GM21737 (cell line): ENCODE measurements around the gene NPVF.
A peak's percentile ranks its signal among the peaks of the same experiment; 100 is the strongest.

ENCODE experiments used
- ATAC-seq: cut with Tn5 transposase; IDR thresholded peaks from one replicate; pipeline ENCODE4 v1.9.1; 2021; ENCODE audit warnings: mild to moderate bottlenecking, moderate library complexity; ENCODE audit not compliant: unreplicated experiment

Gene NPVF

GRCh38 chr7:25228386-25228785 lies at the start of gene NPVF:
TSS of gene NPVF (minus strand) at chr7:25228486. CDS start at chr7:25228439, 47 bp downstream.
- ATAC-seq: no peak

GRCh38 chr7:25272265-25272664 lies 44.0 kb upstream of the NPVF start:
- no peak for ATAC-seq

- no peak for ATAC-seq
These were observed 35.1 kb upstream of the NPVF start for GRCh38 chr7:25263337-25263736.

- no peak for ATAC-seq
These were observed 34.3 kb upstream of the NPVF start for GRCh38 chr7:25262586-25262985.

- ATAC-seq: no peak
These were observed 33.4 kb upstream of the NPVF start for GRCh38 chr7:25261545-25262140.

GRCh38 chr7:25260862-25261494 lies 32.7 kb upstream of the NPVF start:
- ATAC-seq: peak; percentile 72

GRCh38 chr7:25259487-25260243 lies 31.4 kb upstream of the NPVF start:
- peak; percentile 69 for ATAC-seq

GRCh38 chr7:25256333-25256819 lies 28.1 kb upstream of the NPVF start:
- no peak for ATAC-seq

GRCh38 chr7:25255611-25256332 lies 27.5 kb upstream of the NPVF start:
- ATAC-seq: no peak

GRCh38 chr7:25254604-25255003 lies 26.3 kb upstream of the NPVF start:
- ATAC-seq: no peak

GRCh38 chr7:25253714-25254113 lies 25.4 kb upstream of the NPVF start:
- ATAC-seq: no peak

- no peak for ATAC-seq
These were observed 22.1 kb upstream of the NPVF start for GRCh38 chr7:25250386-25250785.

- ATAC-seq: no peak
These were observed 21.5 kb upstream of the NPVF start for GRCh38 chr7:25249772-25250171.

- ATAC-seq: no peak
These were observed 18.0 kb upstream of the NPVF start for GRCh38 chr7:25246306-25246705.

- no peak for ATAC-seq
These were observed 16.2 kb upstream of the NPVF start for GRCh38 chr7:25244254-25245033.

GRCh38 chr7:25242678-25243077 lies 14.4 kb upstream of the NPVF start:
- ATAC-seq: no peak

GRCh38 chr7:25240896-25241295 lies 12.6 kb upstream of the NPVF start:
- ATAC-seq: no peak

GRCh38 chr7:25240340-25240739 lies 12.1 kb upstream of the NPVF start:
- no peak for ATAC-seq

- no peak for ATAC-seq
These were observed 11.6 kb upstream of the NPVF start for GRCh38 chr7:25239888-25240287.

GRCh38 chr7:25238066-25238725 lies 9.9 kb upstream of the NPVF start:
- ATAC-seq: no peak
